HEK293 (cell line): ENCODE data around the gene CEACAM1.

ENCODE experiments used
- CTCF ChIA-PET: fragments of 350-600 bp; formaldehyde crosslinking; extraction: SDS; loops from one replicate; lab custom pipeline; 2021; ENCODE audit warnings: antibody characterized with exemption; lab: Yijun Ruan, JAX
- POLR2A ChIA-PET: fragments of 300-600 bp; formaldehyde crosslinking; extraction: SDS; loops from one replicate; lab custom pipeline; 2020; ENCODE audit warnings: antibody characterized with exemption, inconsistent platforms; lab: Yijun Ruan, JAX
- H3K27ac ChIP-seq: fragments of 200-500 bp; sonication (Bioruptor generic); 2 replicates; pipeline ENCODE4 v1.5.1; 2014; ENCODE audit warnings: low read depth, low read length, control low read depth, inconsistent platforms; ENCODE audit errors: extremely low read depth
- H3K36me3 ChIP-seq, 2 experiments: fragments of 200-500 bp in 1 of 2; sonication (Bioruptor generic) in 1 of 2; 1 replicate in 1 of 2; 2 replicates in 1 of 2; pipeline ENCODE4 v1.5.1; 2014 to 2017; ENCODE audit warnings: inconsistent platforms in 2 of 2, low read length in 2 of 2; ENCODE audit not compliant: control insufficient read depth in 2 of 2, insufficient read depth in 1 of 2
- H3K4me1 ChIP-seq: fragments of 200-500 bp; sonication (Bioruptor generic); 2 replicates; pipeline ENCODE4 v1.5.1; 2014; ENCODE audit warnings: mild to moderate bottlenecking, low read length, inconsistent platforms; ENCODE audit not compliant: control insufficient read depth, insufficient read depth
- H3K4me3 ChIP-seq: 2 replicates; pipeline ENCODE4 v1.5.1; 2011; ENCODE audit warnings: low read depth, mild to moderate bottlenecking, control low read depth, low read length, moderate library complexity
- H3K9me3 ChIP-seq: fragments of 200-500 bp; sonication (Bioruptor generic); 2 replicates; pipeline ENCODE4 v1.5.1; 2014; ENCODE audit warnings: low read depth, low read length, inconsistent platforms; ENCODE audit not compliant: control insufficient read depth, insufficient read depth
- FEZF1 ChIP-seq: fragments of 450-650 bp; formaldehyde crosslinking; IDR thresholded peaks from 2 replicates; pipeline ENCODE4 v1.5.1; 2016; ENCODE audit warnings: missing biosample characterization, missing genetic modification characterization
- GFI1B ChIP-seq: fragments of 450-650 bp; formaldehyde crosslinking; IDR thresholded peaks from 2 replicates; pipeline ENCODE4 v1.5.1; 2016; ENCODE audit warnings: missing biosample characterization, missing genetic modification characterization
- GLIS1 ChIP-seq: fragments of 450-650 bp; formaldehyde crosslinking; IDR thresholded peaks from 2 replicates; pipeline ENCODE4 v1.5.1; 2016; ENCODE audit warnings: missing biosample characterization, missing genetic modification characterization
- IKZF3 ChIP-seq: fragments of 450-650 bp; IDR thresholded peaks from 2 replicates; pipeline ENCODE4 v1.5.0; 2018; ENCODE audit warnings: missing biosample characterization, mild to moderate bottlenecking, missing genetic modification characterization, moderate library complexity
- OSR2 ChIP-seq: fragments of 450-650 bp; formaldehyde crosslinking; IDR thresholded peaks from 2 replicates; pipeline ENCODE4 v1.5.1; 2016; ENCODE audit warnings: missing biosample characterization, missing genetic modification characterization
- SCRT2 ChIP-seq: fragments of 450-650 bp; formaldehyde crosslinking; IDR thresholded peaks from 2 replicates; pipeline ENCODE4 v1.5.1; 2016; ENCODE audit warnings: missing biosample characterization, missing genetic modification characterization
- ZBTB20 ChIP-seq: fragments of 450-650 bp; formaldehyde crosslinking; IDR thresholded peaks from 2 replicates; pipeline ENCODE4 v1.5.1; 2016; ENCODE audit warnings: missing biosample characterization, missing genetic modification characterization
- ZBTB8A ChIP-seq: fragments of 450-650 bp; formaldehyde crosslinking; IDR thresholded peaks from 2 replicates; pipeline ENCODE4 v1.5.1; 2016; ENCODE audit warnings: missing biosample characterization, missing genetic modification characterization
- ZFP69B ChIP-seq: fragments of 450-650 bp; formaldehyde crosslinking; IDR thresholded peaks from 2 replicates; pipeline ENCODE4 v1.5.1; 2016; ENCODE audit warnings: missing biosample characterization, missing genetic modification characterization
- ZNF10 ChIP-seq: fragments of 450-650 bp; formaldehyde crosslinking; IDR thresholded peaks from 2 replicates; pipeline ENCODE4 v1.5.1; 2017; ENCODE audit warnings: missing biosample characterization, missing genetic modification characterization
- ZNF132 ChIP-seq: fragments of 450-650 bp; formaldehyde crosslinking; IDR thresholded peaks from 2 replicates; pipeline ENCODE4 v1.5.1; 2017; ENCODE audit warnings: missing biosample characterization, missing genetic modification characterization, borderline replicate concordance
- ZNF24 ChIP-seq: fragments of 450-650 bp; formaldehyde crosslinking; IDR thresholded peaks from 2 replicates; pipeline ENCODE4 v1.5.1; 2016; ENCODE audit warnings: missing biosample characterization, missing genetic modification characterization
- ZNF555 ChIP-seq: fragments of 450-650 bp; formaldehyde crosslinking; conservative IDR thresholded peaks from 2 replicates; pipeline ENCODE4 v1.5.1; 2017; ENCODE audit warnings: missing biosample characterization, mild to moderate bottlenecking, missing genetic modification characterization, inconsistent platforms
- ZNF701 ChIP-seq: fragments of 450-650 bp; formaldehyde crosslinking; IDR thresholded peaks from 2 replicates; pipeline ENCODE4 v1.5.1; 2016; ENCODE audit warnings: missing biosample characterization, missing genetic modification characterization
- ZNF792 ChIP-seq: fragments of 450-650 bp; formaldehyde crosslinking; IDR thresholded peaks from 2 replicates; pipeline ENCODE4 v1.5.1; 2016; ENCODE audit warnings: missing biosample characterization, missing genetic modification characterization
- ZXDB ChIP-seq: fragments of 450-650 bp; formaldehyde crosslinking; IDR thresholded peaks from 2 replicates; pipeline ENCODE4 v1.5.1; 2016; ENCODE audit warnings: missing biosample characterization, missing genetic modification characterization
- TF ChIP-seq, protein P1 (sequence below): fragments of 450-650 bp; formaldehyde crosslinking; IDR thresholded peaks from 2 replicates; pipeline ENCODE4 v1.5.1; 2016; ENCODE audit warnings: missing biosample characterization, missing genetic modification characterization
- TF ChIP-seq, protein P2 (sequence below): fragments of 450-650 bp; formaldehyde crosslinking; IDR thresholded peaks from 2 replicates; pipeline ENCODE4 v1.5.1; 2016; ENCODE audit warnings: missing biosample characterization, missing genetic modification characterization

CEACAM1 gene

GRCh38 chr19:42471554-42472249 is 56.6 kb downstream of the CEACAM1 start:
- TF ChIP-seq, protein P1, sequence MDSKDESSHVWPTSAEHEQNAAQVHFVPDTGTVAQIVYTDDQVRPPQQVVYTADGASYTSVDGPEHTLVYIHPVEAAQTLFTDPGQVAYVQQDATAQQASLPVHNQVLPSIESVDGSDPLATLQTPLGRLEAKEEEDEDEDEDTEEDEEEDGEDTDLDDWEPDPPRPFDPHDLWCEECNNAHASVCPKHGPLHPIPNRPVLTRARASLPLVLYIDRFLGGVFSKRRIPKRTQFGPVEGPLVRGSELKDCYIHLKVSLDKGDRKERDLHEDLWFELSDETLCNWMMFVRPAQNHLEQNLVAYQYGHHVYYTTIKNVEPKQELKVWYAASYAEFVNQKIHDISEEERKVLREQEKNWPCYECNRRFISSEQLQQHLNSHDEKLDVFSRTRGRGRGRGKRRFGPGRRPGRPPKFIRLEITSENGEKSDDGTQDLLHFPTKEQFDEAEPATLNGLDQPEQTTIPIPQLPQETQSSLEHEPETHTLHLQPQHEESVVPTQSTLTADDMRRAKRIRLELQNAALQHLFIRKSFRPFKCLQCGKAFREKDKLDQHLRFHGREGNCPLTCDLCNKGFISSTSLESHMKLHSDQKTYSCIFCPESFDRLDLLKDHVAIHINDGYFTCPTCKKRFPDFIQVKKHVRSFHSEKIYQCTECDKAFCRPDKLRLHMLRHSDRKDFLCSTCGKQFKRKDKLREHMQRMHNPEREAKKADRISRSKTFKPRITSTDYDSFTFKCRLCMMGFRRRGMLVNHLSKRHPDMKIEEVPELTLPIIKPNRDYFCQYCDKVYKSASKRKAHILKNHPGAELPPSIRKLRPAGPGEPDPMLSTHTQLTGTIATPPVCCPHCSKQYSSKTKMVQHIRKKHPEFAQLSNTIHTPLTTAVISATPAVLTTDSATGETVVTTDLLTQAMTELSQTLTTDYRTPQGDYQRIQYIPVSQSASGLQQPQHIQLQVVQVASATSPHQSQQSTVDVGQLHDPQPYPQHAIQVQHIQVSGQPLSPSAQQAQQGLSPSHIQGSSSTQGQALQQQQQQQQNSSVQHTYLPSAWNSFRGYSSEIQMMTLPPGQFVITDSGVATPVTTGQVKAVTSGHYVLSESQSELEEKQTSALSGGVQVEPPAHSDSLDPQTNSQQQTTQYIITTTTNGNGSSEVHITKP (tag by site-specific recombination) = 0 out of 2 replicates have a peak, but pooled peaks have one; percentile 22
- TF ChIP-seq GFI1B (tag by site-specific recombination) = peak; percentile 76; the same call in 1 of the 2 replicates
- no peak for TF ChIP-seq ZNF792 (tag by site-specific recombination)
- TF ChIP-seq ZXDB = peak; percentile 33; the same call in 1 of the 2 replicates
- peak; percentile 25; the same call in 1 of the 2 replicates for TF ChIP-seq OSR2 (tag by site-specific recombination)
- TF ChIP-seq ZBTB8A (tag by site-specific recombination) = no peak
- TF ChIP-seq ZNF10 (tag by site-specific recombination) = peak; percentile 25; the same call in 1 of the 2 replicates
- TF ChIP-seq ZBTB20 = peak; percentile 36; the same call in 1 of the 2 replicates
- TF ChIP-seq, all 188 proteins: peak for 6
- Histone ChIP-seq H3K4me3 (no peak overlapping the region), H3K4me1 (peaks cover 28% of the 10 kb centered on the region), H3K36me3 (no peaks in the 10 kb centered on the region), H3K9me3 (no peaks in the 10 kb centered on the region), H3K27ac (no peak overlapping the region)
- ChIA-PET CTCF (interaction anchor here (0.6 to 1.7 kb wide), 11 partner anchors 9 to 57 kb away, joined by 3 to 10 read pairs (median 4); partner anchors contain the start of gene CEACAM1), POLR2A (no interaction called here)

GRCh38 chr19:42469311-42470235 is 58.7 kb downstream of the CEACAM1 start:
- Histone ChIP-seq H3K9me3 (no peaks in the 10 kb centered on the region), H3K4me1 (peaks cover 34% of the 10 kb centered on the region), H3K27ac (no peak overlapping the region), H3K4me3 (no peak overlapping the region), H3K36me3 (no peaks in the 10 kb centered on the region)
- CTCF ChIA-PET = interaction anchor here (0.6 to 2.1 kb wide), 9 partner anchors 13 to 138 kb away, joined by 3 to 17 read pairs (median 4); partner anchors contain the start of gene CEACAM1
- POLR2A ChIA-PET = no interaction called here
- TF ChIP-seq ZFP69B (tag by site-specific recombination) = 0 out of 2 replicates have a peak, but pooled peaks have one; percentile 40
- TF ChIP-seq ZNF10 (tag by site-specific recombination) = no peak
- no peak for TF ChIP-seq ZNF132 (tag by site-specific recombination)
- TF ChIP-seq ZNF701 (tag by site-specific recombination) = no peak
- no peak for TF ChIP-seq FEZF1
- 0 out of 2 replicates have a peak, but pooled peaks have one; percentile 21 for TF ChIP-seq ZNF24
- no peak for TF ChIP-seq IKZF3 (tag by site-specific recombination)
- 0 out of 2 replicates have a peak, but pooled peaks have one; percentile 9 for TF ChIP-seq GLIS1 (tag by site-specific recombination)
- TF ChIP-seq SCRT2 (tag by site-specific recombination) = 0 out of 2 replicates have a peak, but pooled peaks have one; percentile 11
- TF ChIP-seq, protein P2, sequence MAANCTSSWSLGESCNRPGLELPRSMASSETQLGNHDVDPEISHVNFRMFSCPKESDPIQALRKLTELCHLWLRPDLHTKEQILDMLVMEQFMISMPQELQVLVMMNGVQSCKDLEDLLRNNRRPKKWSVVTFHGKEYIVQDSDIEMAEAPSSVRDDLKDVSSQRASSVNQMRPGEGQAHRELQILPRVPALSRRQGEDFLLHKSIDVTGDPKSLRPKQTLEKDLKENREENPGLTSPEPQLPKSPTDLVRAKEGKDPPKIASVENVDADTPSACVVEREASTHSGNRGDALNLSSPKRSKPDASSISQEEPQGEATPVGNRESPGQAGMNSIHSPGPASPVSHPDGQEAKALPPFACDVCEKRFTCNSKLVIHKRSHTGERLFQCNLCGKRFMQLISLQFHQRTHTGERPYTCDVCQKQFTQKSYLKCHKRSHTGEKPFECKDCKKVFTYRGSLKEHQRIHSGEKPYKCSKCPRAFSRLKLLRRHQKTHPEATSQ (tag by site-specific recombination) = no peak
- TF ChIP-seq ZNF555 = no peak
